SK-N-SH treated with all-trans-retinoic acid at 6 μM for 48 hours (cell line): ENCODE results near the gene MALSU1.

Source experiments
- ATAC-seq: fragments of 200-7000 bp; cut with Tn5 transposase; 3 replicates; pipeline ENCODE4 v1.9.1; 2020; ENCODE audit warnings: mild to moderate bottlenecking, moderate library complexity
- ARNTL ChIP-seq: fragments of 450-650 bp; formaldehyde crosslinking; IDR thresholded peaks from 2 replicates; pipeline ENCODE4 v1.5.0; 2020; ENCODE audit warnings: low read depth, mild to moderate bottlenecking, moderate library complexity, borderline replicate concordance
- CSDC2 ChIP-seq: fragments of 250-450 bp; sonication (Bioruptor Pico); IDR thresholded peaks from 2 replicates; pipeline ENCODE4 v1.5.0; 2020; ENCODE audit warnings: mild to moderate bottlenecking, moderate library complexity
- CSRNP3 ChIP-seq: fragments of 250-450 bp; sonication (Bioruptor Pico); IDR thresholded peaks from 2 replicates; pipeline ENCODE4 v1.5.1; 2021; ENCODE audit warnings: mild to moderate bottlenecking, moderate library complexity
- ESRRG ChIP-seq: fragments of 250-450 bp; sonication (Bioruptor Pico); IDR thresholded peaks from 2 replicates; pipeline ENCODE4 v1.6.1; 2021; ENCODE audit warnings: mild to moderate bottlenecking
- GLIS3 ChIP-seq: fragments of 250-450 bp; sonication (Bioruptor Pico); IDR thresholded peaks from 2 replicates; pipeline ENCODE4 v1.5.0; 2020; ENCODE audit warnings: mild to moderate bottlenecking, moderate library complexity
- ISL1 ChIP-seq: fragments of 250-450 bp; sonication (Bioruptor Pico); IDR thresholded peaks from 2 replicates; pipeline ENCODE4 v2.1.2; 2022; ENCODE audit warnings: mild to moderate bottlenecking, moderate library complexity
- OSR1 ChIP-seq: fragments of 250-450 bp; sonication (Bioruptor Pico); IDR thresholded peaks from 2 replicates; pipeline ENCODE4 v1.8.0; 2022; ENCODE audit warnings: moderate library complexity, mild to moderate bottlenecking, inconsistent platforms
- POU6F1 ChIP-seq: fragments of 250-450 bp; sonication (Bioruptor Pico); IDR thresholded peaks from 2 replicates; pipeline ENCODE4 v1.8.0; 2021; ENCODE audit warnings: low read depth, mild to moderate bottlenecking, moderate library complexity, borderline replicate concordance
- PPARA ChIP-seq: fragments of 250-450 bp; sonication (Bioruptor Pico); IDR thresholded peaks from 2 replicates; pipeline ENCODE4 v1.5.0; 2020; ENCODE audit warnings: mild to moderate bottlenecking, borderline replicate concordance
- RARB ChIP-seq: fragments of 250-450 bp; sonication (Bioruptor Pico); IDR thresholded peaks from 2 replicates; pipeline ENCODE4 v1.8.0; 2021; ENCODE audit warnings: mild to moderate bottlenecking, moderate library complexity
- SNAI2 ChIP-seq: fragments of 250-450 bp; sonication (Bioruptor Pico); IDR thresholded peaks from 2 replicates; pipeline ENCODE4 v1.5.0; 2020; ENCODE audit warnings: mild to moderate bottlenecking, moderate library complexity
- ZC3H10 ChIP-seq: fragments of 250-450 bp; sonication (Bioruptor Pico); IDR thresholded peaks from 2 replicates; pipeline ENCODE4 v1.5.1; 2021; ENCODE audit warnings: mild to moderate bottlenecking, moderate library complexity
- ZFP3 ChIP-seq: fragments of 250-450 bp; sonication (Bioruptor Pico); IDR thresholded peaks from 2 replicates; pipeline ENCODE4 v1.5.0; 2020; ENCODE audit warnings: mild to moderate bottlenecking, moderate library complexity
- ZFP30 ChIP-seq: fragments of 450-650 bp; formaldehyde crosslinking; IDR thresholded peaks from 2 replicates; pipeline ENCODE4 v1.5.0; 2022; ENCODE audit warnings: mild to moderate bottlenecking, moderate library complexity
- ZNF565 ChIP-seq: fragments of 450-650 bp; formaldehyde crosslinking; conservative IDR thresholded peaks from 2 replicates; pipeline ENCODE4 v1.5.0; 2020; ENCODE audit warnings: low read depth, mild to moderate bottlenecking, moderate library complexity
- ZNF70 ChIP-seq: fragments of 450-650 bp; formaldehyde crosslinking; IDR thresholded peaks from 2 replicates; pipeline ENCODE4 v1.5.0; 2020; ENCODE audit warnings: mild to moderate bottlenecking, moderate library complexity
- ZNF8 ChIP-seq: fragments of 450-650 bp; formaldehyde crosslinking; IDR thresholded peaks from 2 replicates; pipeline ENCODE4 v1.5.0; 2020; ENCODE audit warnings: mild to moderate bottlenecking, moderate library complexity
- TF ChIP-seq, protein P1 (sequence below): fragments of 250-450 bp; sonication (Bioruptor Pico); IDR thresholded peaks from 2 replicates; pipeline ENCODE4 v1.5.0; 2020; ENCODE audit warnings: mild to moderate bottlenecking, moderate library complexity

Gene MALSU1

DNA sequence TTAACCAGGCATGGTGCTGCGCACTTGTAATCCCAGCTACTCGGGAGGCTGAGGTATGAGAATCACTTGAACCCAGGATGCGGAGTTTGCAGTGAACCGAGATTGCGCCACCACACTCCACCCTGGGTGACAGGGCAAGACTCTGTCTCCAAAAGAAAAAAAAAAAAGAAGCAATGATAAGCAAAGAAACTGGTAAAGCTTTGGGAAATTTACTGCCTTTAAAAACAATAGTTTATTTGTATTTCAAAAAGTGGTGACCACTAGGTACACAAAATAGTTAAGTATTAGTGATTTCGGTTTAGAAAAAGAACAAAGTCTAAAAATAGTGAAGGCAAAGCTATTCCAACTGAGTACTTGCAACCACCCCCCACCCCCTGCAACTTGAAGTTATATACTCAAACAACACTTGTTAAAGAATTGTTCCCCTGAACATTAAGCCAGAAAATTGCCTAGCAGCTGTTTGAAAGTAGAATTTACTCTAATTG is 37.7 kb downstream of the MALSU1 start (continued):
- TF ChIP-seq POU6F1 (CRISPR knock-in tag) (no peak), ESRRG (no peak), PPARA (CRISPR knock-in tag) (no peak), SNAI2 (no peak), OSR1 (no peak)
- TF ChIP-seq, protein P1, sequence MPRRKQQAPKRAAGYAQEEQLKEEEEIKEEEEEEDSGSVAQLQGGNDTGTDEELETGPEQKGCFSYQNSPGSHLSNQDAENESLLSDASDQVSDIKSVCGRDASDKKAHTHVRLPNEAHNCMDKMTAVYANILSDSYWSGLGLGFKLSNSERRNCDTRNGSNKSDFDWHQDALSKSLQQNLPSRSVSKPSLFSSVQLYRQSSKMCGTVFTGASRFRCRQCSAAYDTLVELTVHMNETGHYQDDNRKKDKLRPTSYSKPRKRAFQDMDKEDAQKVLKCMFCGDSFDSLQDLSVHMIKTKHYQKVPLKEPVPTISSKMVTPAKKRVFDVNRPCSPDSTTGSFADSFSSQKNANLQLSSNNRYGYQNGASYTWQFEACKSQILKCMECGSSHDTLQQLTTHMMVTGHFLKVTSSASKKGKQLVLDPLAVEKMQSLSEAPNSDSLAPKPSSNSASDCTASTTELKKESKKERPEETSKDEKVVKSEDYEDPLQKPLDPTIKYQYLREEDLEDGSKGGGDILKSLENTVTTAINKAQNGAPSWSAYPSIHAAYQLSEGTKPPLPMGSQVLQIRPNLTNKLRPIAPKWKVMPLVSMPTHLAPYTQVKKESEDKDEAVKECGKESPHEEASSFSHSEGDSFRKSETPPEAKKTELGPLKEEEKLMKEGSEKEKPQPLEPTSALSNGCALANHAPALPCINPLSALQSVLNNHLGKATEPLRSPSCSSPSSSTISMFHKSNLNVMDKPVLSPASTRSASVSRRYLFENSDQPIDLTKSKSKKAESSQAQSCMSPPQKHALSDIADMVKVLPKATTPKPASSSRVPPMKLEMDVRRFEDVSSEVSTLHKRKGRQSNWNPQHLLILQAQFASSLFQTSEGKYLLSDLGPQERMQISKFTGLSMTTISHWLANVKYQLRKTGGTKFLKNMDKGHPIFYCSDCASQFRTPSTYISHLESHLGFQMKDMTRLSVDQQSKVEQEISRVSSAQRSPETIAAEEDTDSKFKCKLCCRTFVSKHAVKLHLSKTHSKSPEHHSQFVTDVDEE (CRISPR knock-in tag) = no peak

DNA sequence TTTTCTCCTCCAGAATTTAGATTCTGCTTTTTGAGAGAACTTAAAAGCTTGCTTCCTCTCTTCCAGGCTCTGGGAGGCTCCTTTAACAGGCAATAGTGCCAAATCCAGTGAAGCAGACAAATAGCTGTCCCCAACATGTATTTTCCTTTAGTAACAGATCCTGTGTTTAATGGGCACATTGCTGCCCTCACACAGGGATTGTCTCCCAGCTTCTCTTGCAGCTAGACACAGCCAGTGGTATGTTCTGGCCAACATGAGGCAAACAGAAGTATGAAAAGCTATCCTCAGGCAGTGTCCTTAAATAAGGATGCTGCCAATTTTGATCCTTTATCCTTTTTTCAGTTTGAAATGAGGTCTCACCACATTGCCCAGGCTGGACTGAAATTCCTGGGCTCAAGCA is 38.2 kb downstream of the MALSU1 start:
- TF ChIP-seq CSDC2 (no peak), ARNTL (CRISPR knock-in tag) (no peak), PPARA (CRISPR knock-in tag) (no peak), POU6F1 (CRISPR knock-in tag) (no peak), ISL1 (CRISPR knock-in tag) (no peak), ZC3H10 (CRISPR knock-in tag) (no peak), ZNF70 (CRISPR knock-in tag) (no peak), ZNF565 (CRISPR knock-in tag) (no peak), ZFP30 (CRISPR knock-in tag) (no peak), GLIS3 (no peak), RARB (CRISPR knock-in tag) (no peak)
- no peak for ATAC-seq

DNA sequence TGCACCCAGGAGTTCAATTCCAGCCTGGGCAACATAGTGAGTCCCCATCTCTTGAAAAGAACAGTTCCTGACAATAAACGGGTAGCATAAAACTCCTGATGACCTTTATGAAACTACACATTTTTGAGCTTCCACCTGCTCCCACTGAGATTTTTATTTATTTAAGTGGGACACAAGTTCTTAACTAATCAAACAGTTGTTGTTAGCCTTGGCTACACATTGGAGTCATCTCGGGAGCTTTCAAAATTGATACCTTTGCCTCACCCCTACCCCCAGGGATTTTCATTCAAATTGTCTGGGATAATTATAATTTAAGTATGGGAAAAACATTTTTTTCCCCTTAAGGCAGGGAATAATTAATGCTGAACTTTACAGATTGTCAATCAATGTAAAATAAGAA is 39.3 kb downstream of the MALSU1 start:
- no peak for TF ChIP-seq ZNF8
- TF ChIP-seq ESRRG = no peak
- TF ChIP-seq PPARA (CRISPR knock-in tag) = no peak
- TF ChIP-seq, protein P1 (CRISPR knock-in tag) = no peak
- TF ChIP-seq CSRNP3 (CRISPR knock-in tag) = no peak
- no peak for TF ChIP-seq ZNF70 (CRISPR knock-in tag)
- no peak for ATAC-seq

DNA sequence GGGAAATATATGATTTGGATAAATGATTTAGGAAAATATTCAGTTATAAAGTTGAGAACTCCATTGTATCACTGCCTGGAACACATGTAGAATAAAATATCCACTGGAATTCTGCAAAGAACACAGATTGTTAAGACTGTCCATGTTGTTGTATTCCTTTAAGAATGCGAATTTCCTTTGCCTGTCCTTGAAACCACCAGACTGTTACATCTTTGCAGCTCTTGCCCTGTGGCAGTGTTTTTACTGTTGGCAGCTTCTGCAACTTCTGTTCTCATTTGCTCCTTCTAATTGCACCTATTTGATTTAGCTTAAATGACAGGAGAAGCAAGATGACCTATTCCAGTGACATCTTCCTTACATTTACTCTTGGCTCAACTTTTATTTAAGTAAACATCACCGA is 39.7 kb downstream of the MALSU1 start:
- TF ChIP-seq ZFP3 (CRISPR knock-in tag) (no peak), ZNF8 (no peak)
- no peak for ATAC-seq
